Activated CD4-positive, alpha-beta T cell treated with anti-CD3 and anti-CD28 coated beads, Interleukin-2, amount 10 ng/mL, durations not matched to agents 24 days and 14 days (primary cell): Measurements from ENCODE around the gene OPA1. TPM values are rescaled to one million over a fixed set of nuclear protein-coding genes. Genes with fewer than 3 reads are reported as not detected.

Experiments used
- DNase-seq: peaks from one replicate; pipeline ENCODE4 v3.0.0; 2022
- H3K27ac Mint-ChIP-seq: one replicate; pipeline ENCODE4 v1.8.0; 2022; ENCODE audit warnings: mild to moderate bottlenecking, mixed read lengths
- H3K27me3 Mint-ChIP-seq: one replicate; pipeline ENCODE4 v1.8.0; 2022; ENCODE audit warnings: mixed read lengths
- H3K36me3 Mint-ChIP-seq: one replicate; pipeline ENCODE4 v1.8.0; 2022; ENCODE audit warnings: low read depth, mild to moderate bottlenecking, mixed read lengths
- H3K4me1 Mint-ChIP-seq: one replicate; pipeline ENCODE4 v1.8.0; 2021; ENCODE audit warnings: mixed read lengths
- H3K4me3 Mint-ChIP-seq: one replicate; pipeline ENCODE4 v1.8.0; 2022; ENCODE audit warnings: mild to moderate bottlenecking, moderate library complexity, mixed read lengths
- H3K9me3 Mint-ChIP-seq: one replicate; pipeline ENCODE4 v1.8.0; 2021; ENCODE audit warnings: mixed read lengths
- intact Hi-C: fragments of 100-400 bp; cut with micrococcal nuclease; formaldehyde crosslinking; loops from one replicate; pipeline ENCODE4 v1.15.1; 2023
- total RNA-seq: library from RNA; stranded (reverse); gene quantifications from 2 replicates; pipeline ENCODE4 v1.2.3, GENCODE V29; 2022

OPA1 gene
- total RNA-seq, 1 donor from 2014 or later = 91.2 TPM

- no peak overlapping the region for H3K27ac Mint-ChIP-seq
- H3K36me3 Mint-ChIP-seq = peaks cover 5% of the 10 kb centered on the region
- no peak overlapping the region for H3K4me3 Mint-ChIP-seq
- H3K27me3 Mint-ChIP-seq = no peaks in the 10 kb centered on the region
- no peak for DNase-seq
- intact Hi-C loops = no loop called here
- peaks cover 8% of the 10 kb centered on the region for H3K4me1 Mint-ChIP-seq
- peaks cover 15% of the 10 kb centered on the region for H3K9me3 Mint-ChIP-seq
These were observed 119.9 kb downstream of the OPA1 start for GRCh38 chr3:193712938-193713337.

- Mint-ChIP-seq H3K27ac (no peak overlapping the region), H3K4me1 (peaks cover 8% of the 10 kb centered on the region), H3K27me3 (no peaks in the 10 kb centered on the region), H3K4me3 (no peak overlapping the region), H3K36me3 (peaks cover 5% of the 10 kb centered on the region), H3K9me3 (peaks cover 15% of the 10 kb centered on the region)
- DNase-seq = no peak
- intact Hi-C loops = no loop called here
These were observed 121.6 kb downstream of the OPA1 start for GRCh38 chr3:193714523-193715137.

- no peak overlapping the region for H3K27ac Mint-ChIP-seq
- peaks cover 8% of the 10 kb centered on the region for H3K4me1 Mint-ChIP-seq
- intact Hi-C loops = no loop called here
- no peak for DNase-seq
- peaks cover 2% of the 10 kb centered on the region for H3K27me3 Mint-ChIP-seq
- no peak overlapping the region for H3K4me3 Mint-ChIP-seq
- peaks cover 15% of the 10 kb centered on the region for H3K9me3 Mint-ChIP-seq
- H3K36me3 Mint-ChIP-seq = peaks cover 5% of the 10 kb centered on the region
These were observed 123.1 kb downstream of the OPA1 start for GRCh38 chr3:193716150-193716549.

- Mint-ChIP-seq H3K9me3 (peaks cover 5% of the 10 kb centered on the region), H3K27me3 (peaks cover 15% of the 10 kb centered on the region), H3K27ac (no peak overlapping the region), H3K4me3 (no peak overlapping the region), H3K36me3 (peaks cover 2% of the 10 kb centered on the region), H3K4me1 (peaks cover 8% of the 10 kb centered on the region)
- intact Hi-C loops = no loop called here
- DNase-seq = no peak
These were observed 126.7 kb downstream of the OPA1 start for GRCh38 chr3:193719735-193720134.

- Mint-ChIP-seq H3K27ac (no peak overlapping the region), H3K4me3 (no peak overlapping the region)
- intact Hi-C loops = no loop called here
These were observed 127.2 kb downstream of the OPA1 start for GRCh38 chr3:193720169-193720568.

GRCh38 chr3:193722566-193722965 is 129.6 kb downstream of the OPA1 start:
- Mint-ChIP-seq H3K4me3 (no peak overlapping the region), H3K36me3 (no peaks in the 10 kb centered on the region), H3K27me3 (peaks cover 15% of the 10 kb centered on the region), H3K27ac (no peak overlapping the region), H3K9me3 (no peaks in the 10 kb centered on the region), H3K4me1 (no peaks in the 10 kb centered on the region)
- DNase-seq = no peak
- intact Hi-C loops = no loop called here

More at GRCh38 chr3:193720169-193720568, 127.2 kb downstream of the OPA1 start:
- H3K4me1 Mint-ChIP-seq = peaks cover 8% of the 10 kb centered on the region
- peaks cover 15% of the 10 kb centered on the region for H3K27me3 Mint-ChIP-seq
- no peak for DNase-seq
- H3K36me3 Mint-ChIP-seq = peaks cover 2% of the 10 kb centered on the region
- H3K9me3 Mint-ChIP-seq = peaks cover 5% of the 10 kb centered on the region

GRCh38 chr3:193727089-193727488 is 134.1 kb downstream of the OPA1 start:
- DNase-seq = no peak
- no peak overlapping the region for H3K4me3 Mint-ChIP-seq
- intact Hi-C loops = no loop called here
- no peaks in the 10 kb centered on the region for H3K9me3 Mint-ChIP-seq
- no peak overlapping the region for H3K27ac Mint-ChIP-seq
- H3K36me3 Mint-ChIP-seq = no peaks in the 10 kb centered on the region
- H3K4me1 Mint-ChIP-seq = no peaks in the 10 kb centered on the region
- H3K27me3 Mint-ChIP-seq = peaks cover 13% of the 10 kb centered on the region

- no peak for DNase-seq
- no peaks in the 10 kb centered on the region for H3K9me3 Mint-ChIP-seq
- H3K4me3 Mint-ChIP-seq = no peak overlapping the region
- H3K27ac Mint-ChIP-seq = no peak overlapping the region
- intact Hi-C loops = no loop called here
- no peaks in the 10 kb centered on the region for H3K36me3 Mint-ChIP-seq
- H3K27me3 Mint-ChIP-seq = peaks cover 4% of the 10 kb centered on the region
- H3K4me1 Mint-ChIP-seq = no peaks in the 10 kb centered on the region
These were observed 135.6 kb downstream of the OPA1 start for GRCh38 chr3:193728429-193729087.

- Mint-ChIP-seq H3K4me3 (no peak overlapping the region), H3K27ac (no peak overlapping the region), H3K36me3 (no peaks in the 10 kb centered on the region), H3K4me1 (no peaks in the 10 kb centered on the region), H3K9me3 (no peaks in the 10 kb centered on the region), H3K27me3 (peaks cover 7% of the 10 kb centered on the region)
- DNase-seq = no peak
- intact Hi-C loops = no loop called here
These were observed 136.1 kb downstream of the OPA1 start for GRCh38 chr3:193729088-193729465.

DNA sequence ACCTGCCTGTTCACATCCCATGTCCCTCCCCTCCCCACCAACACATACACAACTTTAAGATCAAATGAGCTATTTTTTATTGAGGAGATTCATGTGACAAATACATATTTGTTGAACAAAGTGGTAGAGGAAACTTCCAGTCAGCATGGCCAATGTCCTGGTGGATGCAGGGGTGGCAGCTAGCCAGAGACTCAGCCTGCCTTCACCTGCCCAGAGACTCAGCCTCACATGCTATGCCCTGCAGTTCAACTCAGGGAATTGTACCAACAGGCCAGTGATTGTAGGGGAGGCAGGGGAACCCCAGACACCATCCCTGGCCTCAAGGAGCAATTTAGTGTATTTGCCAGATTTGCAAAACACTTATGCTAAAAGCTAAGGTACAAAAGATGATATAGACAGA is 136.6 kb downstream of the OPA1 start:
- no peak for DNase-seq
- Mint-ChIP-seq H3K36me3 (no peaks in the 10 kb centered on the region), H3K4me3 (no peak overlapping the region), H3K4me1 (no peaks in the 10 kb centered on the region), H3K27ac (no peak overlapping the region), H3K9me3 (no peaks in the 10 kb centered on the region), H3K27me3 (peaks cover 5% of the 10 kb centered on the region)
- intact Hi-C loops = no loop called here

DNA sequence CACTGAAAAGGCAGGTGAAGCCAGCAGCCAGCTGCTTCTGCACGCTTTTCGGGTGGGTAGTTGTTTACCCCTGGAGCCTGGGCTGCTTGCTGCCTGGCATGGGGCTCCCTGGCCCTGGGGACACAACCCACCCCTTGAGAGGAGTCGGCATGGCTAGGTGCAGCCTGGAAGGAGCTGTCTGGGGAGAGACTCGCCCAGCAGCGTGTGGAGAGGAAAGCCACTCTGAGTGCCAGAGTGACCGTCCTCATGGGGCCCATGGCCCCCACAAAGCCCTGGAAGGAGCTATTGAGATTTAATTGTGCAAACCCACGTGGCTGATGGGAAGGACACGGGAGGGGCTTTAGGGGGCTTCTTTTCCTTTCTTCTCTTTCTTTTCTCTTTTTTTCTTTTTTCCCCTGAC is 137.5 kb downstream of the OPA1 start:
- Mint-ChIP-seq H3K4me3 (no peak overlapping the region), H3K36me3 (no peaks in the 10 kb centered on the region), H3K9me3 (no peaks in the 10 kb centered on the region), H3K4me1 (no peaks in the 10 kb centered on the region), H3K27ac (no peak overlapping the region), H3K27me3 (peaks cover 5% of the 10 kb centered on the region)
- DNase-seq = no peak
- intact Hi-C loops = no loop called here

DNA sequence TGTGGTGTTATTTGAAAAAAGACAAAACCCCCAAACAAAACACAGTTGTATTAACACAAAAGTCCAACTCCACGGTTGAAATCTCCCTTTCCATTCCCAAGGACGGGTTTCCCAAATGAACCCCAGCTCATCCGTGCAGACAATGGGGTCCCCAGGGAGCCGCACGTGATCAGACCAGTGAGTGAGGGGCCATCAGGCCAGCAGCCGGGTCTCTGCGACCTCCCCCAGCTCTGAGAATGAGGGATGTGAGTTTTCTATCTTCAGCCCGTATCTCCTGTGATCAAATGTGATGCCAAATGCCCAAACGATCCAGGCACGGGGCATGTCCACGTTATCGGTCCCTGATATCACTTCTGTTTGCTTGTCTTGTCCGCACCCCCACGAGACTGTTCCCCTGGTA is 138.0 kb downstream of the OPA1 start:
- Mint-ChIP-seq H3K36me3 (no peaks in the 10 kb centered on the region), H3K9me3 (no peaks in the 10 kb centered on the region), H3K27ac (no peak overlapping the region), H3K27me3 (peaks cover 5% of the 10 kb centered on the region), H3K4me1 (no peaks in the 10 kb centered on the region), H3K4me3 (no peak overlapping the region)
- no peak for DNase-seq
- intact Hi-C loops = no loop called here

- no peaks in the 10 kb centered on the region for H3K9me3 Mint-ChIP-seq
- no peaks in the 10 kb centered on the region for H3K36me3 Mint-ChIP-seq
- peaks cover 5% of the 10 kb centered on the region for H3K27me3 Mint-ChIP-seq
- DNase-seq = peak; percentile 20
- no peak overlapping the region for H3K27ac Mint-ChIP-seq
- no peaks in the 10 kb centered on the region for H3K4me1 Mint-ChIP-seq
- no peak overlapping the region for H3K4me3 Mint-ChIP-seq
- intact Hi-C loops = no loop called here
These were observed 138.6 kb downstream of the OPA1 start for GRCh38 chr3:193731656-193732055.

DNA sequence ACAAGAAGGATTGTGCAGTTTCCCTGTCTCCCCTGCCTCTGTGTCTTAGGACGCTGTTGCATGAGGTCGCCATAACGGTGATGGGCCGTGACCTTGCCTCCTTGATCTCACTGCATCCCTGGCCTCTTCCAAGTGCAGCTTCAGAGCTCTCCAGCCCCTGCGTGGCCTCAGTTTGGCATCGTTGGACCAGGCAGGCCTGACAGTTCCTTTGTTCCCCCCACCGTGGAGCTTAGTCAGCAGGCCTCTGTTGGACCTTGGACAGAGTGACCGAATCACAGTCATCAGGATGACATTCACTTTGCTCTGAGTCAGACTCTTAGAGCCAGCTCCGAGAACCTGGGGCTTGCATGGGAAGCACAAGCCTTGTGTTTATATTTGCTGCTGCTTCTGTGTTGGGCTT is 139.4 kb downstream of the OPA1 start:
- H3K9me3 Mint-ChIP-seq = no peaks in the 10 kb centered on the region
- no peaks in the 10 kb centered on the region for H3K4me1 Mint-ChIP-seq
- H3K4me3 Mint-ChIP-seq = no peak overlapping the region

DNA sequence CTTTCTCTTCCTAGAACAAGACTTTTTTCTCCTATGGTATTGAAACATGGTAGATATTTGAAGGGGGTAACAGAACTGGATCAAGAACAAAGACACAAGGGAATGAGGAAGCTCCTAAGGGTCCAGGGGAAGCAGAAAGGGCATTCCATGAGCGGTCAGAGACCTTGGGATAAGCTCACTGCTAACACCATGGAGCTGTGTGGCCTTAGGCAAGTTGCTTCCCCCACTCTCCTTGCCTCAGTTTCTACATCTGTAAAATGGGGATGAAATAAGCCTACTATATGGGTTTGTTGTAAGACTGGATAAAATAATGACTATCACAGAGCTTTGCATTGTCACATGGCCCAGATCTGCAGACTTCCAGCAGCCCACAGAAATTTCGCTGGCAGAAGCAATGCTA is 139.8 kb downstream of the OPA1 start:
- peaks cover 5% of the 10 kb centered on the region for H3K27me3 Mint-ChIP-seq
- peak; percentile 17 for DNase-seq
- no peak overlapping the region for H3K4me3 Mint-ChIP-seq
- H3K36me3 Mint-ChIP-seq = no peaks in the 10 kb centered on the region
- H3K9me3 Mint-ChIP-seq = no peaks in the 10 kb centered on the region
- intact Hi-C loops = no loop called here
- H3K4me1 Mint-ChIP-seq = no peaks in the 10 kb centered on the region
- H3K27ac Mint-ChIP-seq = no peak overlapping the region

More for the DNA sequence above, 139.4 kb downstream of the OPA1 start:
- DNase-seq = peak; percentile 34
- Mint-ChIP-seq H3K27ac (no peak overlapping the region), H3K36me3 (no peaks in the 10 kb centered on the region), H3K27me3 (peaks cover 5% of the 10 kb centered on the region)
- intact Hi-C loops = no loop called here
